Spleen (tissue), 7 donors: ENCODE data around the gene PRKCZ.

Source experiments
- CTCF ChIP-seq, 11 experiments: fragments of 200-600 bp in 7 of 11; fragments of 450-650 bp in 4 of 11; sonication (generic) in 4 of 11; IDR thresholded peaks in 8 of 11; conservative IDR thresholded peaks in 3 of 11; 1 replicate in 7 of 11; 2 replicates in 4 of 11; pipeline versions ENCODE4 v1.4.0 to v1.8.0; 2016 to 2021; ENCODE audit warnings: antibody characterized with exemption in 11 of 11, inconsistent platforms in 4 of 11, mild to moderate bottlenecking in 1 of 11
- POLR2A ChIP-seq, 3 donors: fragments of 450-650 bp; IDR thresholded peaks; one replicate each; pipeline ENCODE4 v1.5.1; 2017; ENCODE audit warnings: antibody characterized with exemption in 3 of 3, mild to moderate bottlenecking in 1 of 3
- donor health status: DM: no; HTN: no; CAD: no; lungs with moderate emphysema.
- donor health status: DM: no; HTN: no; CAD: no.
- donor health status: DM: no; HTN: no; CAD: no.

GRCh38 chr1:2021550-2021949, 28.7 kb upstream of the PRKCZ start:
- TF ChIP-seq CTCF (IDR thresholded peaks at IDR 0.05 in 8 of 11, conservative IDR thresholded peaks at IDR 0.05 in 3 of 11) (no peak), POLR2A (IDR thresholded peaks at IDR 0.05) (no peak)
